GM12878 (cell line): ENCODE results near the gene LMF1. TPM values are rescaled to one million over a fixed set of nuclear protein-coding genes. Genes with fewer than 3 reads are reported as not detected.

Experiments used
- ATAC-seq: fragments of 200-7000 bp; cut with Tn5 transposase; 3 replicates; pipeline ENCODE4 v1.9.1; 2020; ENCODE audit warnings: mild to moderate bottlenecking, moderate library complexity
- BruUV-seq: library from RNA; stranded (reverse); fragments of 400-500 nt; replicated peaks from 2 replicates; lab custom pipeline; 2021; lab: Mats Ljungman, UMichigan
- CTCF ChIA-PET: fragments of 300-600 bp; sonication (Branson Sonifier 250); formaldehyde crosslinking; extraction: SDS; loops from one replicate; lab custom pipeline; 2021; ENCODE audit warnings: inconsistent platforms; lab: Yijun Ruan, JAX
- POLR2A ChIA-PET: fragments of 350-600 bp; formaldehyde crosslinking; extraction: SDS; loops from one replicate; lab custom pipeline; 2021; ENCODE audit warnings: inconsistent platforms; lab: Charles Lee
- RAD21 ChIA-PET: fragments of 300-600 bp; sonication (Branson Sonifier 250); formaldehyde crosslinking; loops from one replicate; lab custom pipeline; 2023; ENCODE audit warnings: antibody characterized with exemption; ENCODE audit not compliant: unreplicated experiment; lab: Charles Lee
- SMC1A ChIA-PET: fragments of 300-600 bp; sonication (Branson Sonifier 250); formaldehyde crosslinking; loops from one replicate; lab custom pipeline; 2023; ENCODE audit not compliant: unreplicated experiment, uncharacterized antibody; lab: Charles Lee
- DNase-seq: peaks from one replicate; pipeline ENCODE4 v3.0.0-alpha.2; 2011; ENCODE audit warnings: low read depth, low spot score
- FAIRE-seq: peaks from 3 replicates; lab custom pipeline; 2011; peaks lifted over from hg19 to GRCh38; lab: Jason Lieb, UNC
- H2AFZ ChIP-seq: 2 replicates; pipeline ENCODE4 v1.6.0; 2011; ENCODE audit warnings: low read depth, low read length, control low read depth; ENCODE audit not compliant: control insufficient read depth
- H3K27ac ChIP-seq: 2 replicates; pipeline ENCODE4 v1.5.1; 2011; ENCODE audit warnings: control low read depth; ENCODE audit not compliant: control insufficient read depth, insufficient read depth
- H3K27me3 ChIP-seq, 2 experiments: replicated peaks in 1 of 2; 2 replicates each; pipeline versions ENCODE4 v1.6.0 to v1.6.1; 2011; ENCODE audit warnings: low read length in 1 of 2; ENCODE audit not compliant: control insufficient read depth in 2 of 2, insufficient read depth in 2 of 2
- H3K36me3 ChIP-seq, 2 experiments: 2 replicates each; pipeline ENCODE4 v1.5.1; 2011; ENCODE audit warnings: low read length in 1 of 2; ENCODE audit not compliant: control insufficient read depth in 2 of 2, insufficient read depth in 2 of 2
- H3K4me1 ChIP-seq: 2 replicates; pipeline ENCODE4 v1.6.1; 2011; ENCODE audit warnings: mild to moderate bottlenecking, low read length, moderate library complexity, mixed read lengths; ENCODE audit not compliant: control insufficient read depth, insufficient read depth
- H3K4me2 ChIP-seq: 2 replicates; pipeline ENCODE4 v1.6.0; 2011; ENCODE audit warnings: control low read depth; ENCODE audit not compliant: control insufficient read depth, insufficient read depth
- H3K4me3 ChIP-seq: fragments of 200-600 bp; sonication (generic); 2 replicates; pipeline ENCODE4 v1.5.1; 2016
- H3K79me2 ChIP-seq: 2 replicates; pipeline ENCODE4 v1.6.0; 2011; ENCODE audit warnings: low read length; ENCODE audit not compliant: control insufficient read depth, insufficient read depth
- H3K9ac ChIP-seq: 2 replicates; pipeline ENCODE4 v1.8.0; 2011; ENCODE audit warnings: low read length, control low read depth, mixed read lengths; ENCODE audit not compliant: control insufficient read depth, insufficient read depth
- H3K9me3 ChIP-seq: replicated peaks from 3 replicates; pipeline ENCODE4 v1.5.1; 2011; ENCODE audit warnings: mild to moderate bottlenecking, low read length; ENCODE audit not compliant: control insufficient read depth, insufficient read depth
- H4K20me1 ChIP-seq: 2 replicates; pipeline ENCODE4 v1.6.0; 2011; ENCODE audit not compliant: control insufficient read depth, insufficient read depth
- FOXK2 ChIP-seq: fragments of 450-650 bp; IDR thresholded peaks from 2 replicates; pipeline ENCODE4 v1.6.1; 2017; ENCODE audit warnings: mild to moderate bottlenecking, moderate library complexity
- JUND ChIP-seq: IDR thresholded peaks from 2 replicates; pipeline ENCODE4 v1.6.1; 2012; ENCODE audit warnings: low read depth, mild to moderate bottlenecking, low read length, improper control_type of control experiment, moderate library complexity
- KAT2A ChIP-seq: conservative IDR thresholded peaks from 2 replicates; pipeline ENCODE4 v1.6.1; 2011; ENCODE audit warnings: low read depth, low read length; ENCODE audit not compliant: control insufficient read depth
- KDM1A ChIP-seq: fragments of 200-600 bp; sonication (generic); IDR thresholded peaks from 2 replicates; pipeline ENCODE4 v1.6.1; 2016; ENCODE audit warnings: borderline replicate concordance
- MTA3 ChIP-seq: IDR thresholded peaks from 2 replicates; pipeline ENCODE4 v1.6.1; 2012; ENCODE audit warnings: low read length, inconsistent platforms, borderline replicate concordance
- NR2C2 ChIP-seq: IDR thresholded peaks from 2 replicates; pipeline ENCODE4 v1.6.1; 2011; ENCODE audit warnings: borderline replicate concordance, low read depth; ENCODE audit not compliant: control insufficient read depth, insufficient read length
- NRF1 ChIP-seq: conservative IDR thresholded peaks from 2 replicates; pipeline ENCODE4 v1.6.1; 2011; ENCODE audit warnings: mild to moderate bottlenecking, low read depth, low read length, improper control_type of control experiment
- SIN3A ChIP-seq: IDR thresholded peaks from 2 replicates; pipeline ENCODE4 v1.6.1; 2012; ENCODE audit warnings: low read depth, low read length, improper control_type of control experiment
- SREBF2 ChIP-seq: IDR thresholded peaks from 2 replicates; pipeline ENCODE4 v1.6.1; 2012; ENCODE audit warnings: mild to moderate bottlenecking, low read length
- WGBS: methylation state at CpG from one replicate; pipeline ENCODE4 v1.1.6; 2016; ENCODE audit warnings: low lambda C conversion rate; ENCODE audit not compliant: insufficient replicate concordance, insufficient coverage; ENCODE audit errors: missing lambda C conversion rate; 5-methylcytosine and 5-hydroxymethylcytosine counted together
- in situ Hi-C: fragments of 300-500 bp; cut with MboI; formaldehyde crosslinking; loops from 9 replicates; pipeline ENCODE4 v1.14.3; 2018; ENCODE audit warnings: mixed read lengths
- intact Hi-C: fragments of 100-400 bp; cut with micrococcal nuclease; formaldehyde crosslinking; loops from one replicate; pipeline ENCODE4 v1.14.2; 2022; ENCODE audit not compliant: unreplicated experiment
- polyA plus RNA-seq, 11 experiments: library from polyadenylated mRNA; depleted of rRNA in 4 of 11; unstranded in 6 of 11; stranded (reverse) in 5 of 11; fragments of >200 nt; fragmentation: Nextera tagmentation in 4 of 11; fragmentation: Illumina TruSeq in 1 of 11; extraction: Ambion mirVana in 4 of 11; extraction: Trizol in 1 of 11; gene quantifications; 1 replicate in 1 of 11; 2 replicates in 10 of 11; pipeline versions ENCODE4 v1.2.1 to v1.2.3, GENCODE V29; 2011 to 2016; ENCODE audit warnings: inconsistent platforms in 2 of 11, missing spikeins in 2 of 11, low read depth in 1 of 11
- total RNA-seq, 4 experiments: library from RNA; depleted of rRNA in 3 of 4; stranded (reverse); fragments of >200 nt in 3 of 4; fragmentation: Illumina TruSeq in 1 of 4; extraction: Trizol in 1 of 4; gene quantifications; 2 replicates each; pipeline versions ENCODE4 v1.2.1 to v1.2.3, GENCODE V29; 2013 to 2021
- TF ChIP-seq, protein P1 (sequence below): IDR thresholded peaks from 2 replicates; pipeline ENCODE4 v1.6.1; 2011; ENCODE audit warnings: low read depth, mild to moderate bottlenecking, low read length, moderate library complexity, borderline replicate concordance; ENCODE audit errors: extremely low read depth
- TF ChIP-seq, protein P2 (sequence below): IDR thresholded peaks from 2 replicates; pipeline ENCODE4 v1.6.1; 2011; ENCODE audit warnings: mild to moderate bottlenecking, low read depth, low read length, moderate library complexity; ENCODE audit not compliant: insufficient replicate concordance
- TF ChIP-seq, protein P3 (sequence below): fragments of 450-650 bp; IDR thresholded peaks from 2 replicates; pipeline ENCODE4 v1.6.1; 2014; ENCODE audit warnings: mild to moderate bottlenecking

Gene LMF1
- total and polyA plus RNA-seq, 10 of the 15 experiments (the other 5 are each of a cell fraction or from before 2014, with no cell fraction given), result 0.18 to 3.2 (median 1.4) TPM; not detected in 1

DNA sequence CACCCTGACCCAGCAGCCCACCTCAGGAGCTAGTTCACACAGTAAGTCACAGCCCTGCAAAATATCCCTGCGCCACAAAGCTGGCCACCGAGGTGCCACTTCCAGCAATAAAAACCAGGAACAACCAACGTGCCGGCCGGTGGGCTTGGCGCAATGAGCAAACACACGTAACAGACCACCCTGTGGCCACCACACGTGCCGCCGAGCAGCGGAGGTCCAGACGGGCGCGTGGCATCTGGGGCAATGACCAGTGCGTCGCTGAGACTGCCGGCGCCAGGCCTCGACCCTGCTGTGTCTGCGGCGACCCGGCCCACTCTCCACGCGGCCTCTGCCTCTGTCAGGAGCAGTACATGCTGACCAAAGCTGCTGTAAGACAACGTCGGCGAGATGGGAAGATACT lies 31.5 kb downstream of the LMF1 start:
- in situ Hi-C loops, result no loop called here
- 82% methylated on average over 27 of the region's 27 CpGs for WGBS
- ChIA-PET SMC1A (no interaction called here), POLR2A (no interaction called here), CTCF (no interaction called here), RAD21 (no interaction called here)
- H3K9ac ChIP-seq, result no peak overlapping the region
- ATAC-seq, result no peak
- no peak overlapping the region for H3K27ac ChIP-seq
- no TSS peak for BruUV-seq
- H3K9me3 ChIP-seq, result peaks cover 2% of the 10 kb centered on the region; the same call in 2 of the 3 replicates
- no peak for FAIRE-seq
- no peaks in the 10 kb centered on the region for H3K4me1 ChIP-seq
- H3K36me3 ChIP-seq, result no peaks in the 10 kb centered on the region
- no peaks in the 10 kb centered on the region for H3K79me2 ChIP-seq
- no peak for DNase-seq
- no peaks in the 10 kb centered on the region for H3K27me3 ChIP-seq
- H3K4me3 ChIP-seq, result no peak overlapping the region
- H2AFZ ChIP-seq, result no peak overlapping the region
- intact Hi-C loops, result no loop called here
- H3K4me2 ChIP-seq, result no peak overlapping the region
- H4K20me1 ChIP-seq, result no peaks in the 10 kb centered on the region
- TF ChIP-seq NRF1 (no peak), NR2C2 (no peak), KDM1A (no peak), MTA3 (no peak), JUND (no peak), SREBF2 (no peak), SIN3A (no peak), KAT2A (no peak), FOXK2 (no peak)
- TF ChIP-seq, protein P1, sequence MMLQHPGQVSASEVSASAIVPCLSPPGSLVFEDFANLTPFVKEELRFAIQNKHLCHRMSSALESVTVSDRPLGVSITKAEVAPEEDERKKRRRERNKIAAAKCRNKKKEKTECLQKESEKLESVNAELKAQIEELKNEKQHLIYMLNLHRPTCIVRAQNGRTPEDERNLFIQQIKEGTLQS, result no peak
- TF ChIP-seq, protein P2, sequence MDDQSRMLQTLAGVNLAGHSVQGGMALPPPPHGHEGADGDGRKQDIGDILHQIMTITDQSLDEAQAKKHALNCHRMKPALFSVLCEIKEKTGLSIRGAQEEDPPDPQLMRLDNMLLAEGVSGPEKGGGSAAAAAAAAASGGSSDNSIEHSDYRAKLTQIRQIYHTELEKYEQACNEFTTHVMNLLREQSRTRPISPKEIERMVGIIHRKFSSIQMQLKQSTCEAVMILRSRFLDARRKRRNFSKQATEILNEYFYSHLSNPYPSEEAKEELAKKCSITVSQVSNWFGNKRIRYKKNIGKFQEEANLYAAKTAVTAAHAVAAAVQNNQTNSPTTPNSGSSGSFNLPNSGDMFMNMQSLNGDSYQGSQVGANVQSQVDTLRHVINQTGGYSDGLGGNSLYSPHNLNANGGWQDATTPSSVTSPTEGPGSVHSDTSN, result no peak
- TF ChIP-seq, protein P3, sequence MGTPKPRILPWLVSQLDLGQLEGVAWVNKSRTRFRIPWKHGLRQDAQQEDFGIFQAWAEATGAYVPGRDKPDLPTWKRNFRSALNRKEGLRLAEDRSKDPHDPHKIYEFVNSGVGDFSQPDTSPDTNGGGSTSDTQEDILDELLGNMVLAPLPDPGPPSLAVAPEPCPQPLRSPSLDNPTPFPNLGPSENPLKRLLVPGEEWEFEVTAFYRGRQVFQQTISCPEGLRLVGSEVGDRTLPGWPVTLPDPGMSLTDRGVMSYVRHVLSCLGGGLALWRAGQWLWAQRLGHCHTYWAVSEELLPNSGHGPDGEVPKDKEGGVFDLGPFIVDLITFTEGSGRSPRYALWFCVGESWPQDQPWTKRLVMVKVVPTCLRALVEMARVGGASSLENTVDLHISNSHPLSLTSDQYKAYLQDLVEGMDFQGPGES, result no peak
